Parathyroid adenoma (tissue), 2 donors: ENCODE data around the gene ATP2B1.

Source experiments
- H2AFZ ChIP-seq: fragments of 300-600 bp; sonication (generic); one replicate; pipeline ENCODE4 v1.7.0; 2017; ENCODE audit warnings: antibody characterized with exemption, mild to moderate bottlenecking
- H3K27ac ChIP-seq: fragments of 300-600 bp; sonication (generic); one replicate; pipeline ENCODE4 v1.7.0; 2017
- H3K27me3 ChIP-seq: fragments of 300-600 bp; sonication (generic); one replicate; pipeline ENCODE4 v1.7.0; 2017; ENCODE audit warnings: low read length; ENCODE audit not compliant: control insufficient read depth, insufficient read depth
- H3K36me3 ChIP-seq: fragments of 300-600 bp; sonication (generic); one replicate; pipeline ENCODE4 v1.7.0; 2017; ENCODE audit warnings: low read length; ENCODE audit not compliant: control insufficient read depth, insufficient read depth
- H3K4me1 ChIP-seq: fragments of 300-600 bp; sonication (generic); one replicate; pipeline ENCODE4 v1.7.0; 2017; ENCODE audit warnings: control low read depth
- H3K4me2 ChIP-seq: fragments of 300-600 bp; sonication (generic); one replicate; pipeline ENCODE4 v1.7.0; 2017; ENCODE audit warnings: low read length
- H3K4me3 ChIP-seq: fragments of 300-600 bp; sonication (generic); one replicate; pipeline ENCODE4 v1.7.0; 2017; ENCODE audit warnings: low read depth, low read length
- H3K79me2 ChIP-seq: fragments of 300-600 bp; sonication (generic); one replicate; pipeline ENCODE4 v1.7.0; 2017; ENCODE audit warnings: control low read depth
- H3K9ac ChIP-seq: fragments of 300-600 bp; sonication (generic); one replicate; pipeline ENCODE4 v1.7.0; 2017; ENCODE audit warnings: mild to moderate bottlenecking
- H3K9me3 ChIP-seq: fragments of 300-600 bp; sonication (generic); one replicate; pipeline ENCODE4 v1.7.0; 2017; ENCODE audit warnings: low read length; ENCODE audit not compliant: control insufficient read depth
- CTCF ChIP-seq: fragments of 300-600 bp; sonication (generic); IDR thresholded peaks from one replicate; pipeline ENCODE4 v1.7.0; 2017; ENCODE audit warnings: antibody characterized with exemption, mild to moderate bottlenecking
- donor health status: primary hyperparathyroidism.

The ATP2B1 gene

GRCh38 chr12:89573051-89573810, 135.4 kb downstream of the ATP2B1 start:
- H3K4me2 ChIP-seq, result no peak overlapping the region
- no peak overlapping the region for H3K27ac ChIP-seq
- no peak overlapping the region for H3K4me3 ChIP-seq
- no peaks in the 10 kb centered on the region for H3K9me3 ChIP-seq
- H3K36me3 ChIP-seq, result no peaks in the 10 kb centered on the region
- peaks cover 14% of the 10 kb centered on the region for H3K4me1 ChIP-seq
- no peak for TF ChIP-seq CTCF
- no peaks in the 10 kb centered on the region for H3K27me3 ChIP-seq
- H2AFZ ChIP-seq, result no peak overlapping the region
- no peaks in the 10 kb centered on the region for H3K79me2 ChIP-seq
- no peak overlapping the region for H3K9ac ChIP-seq

- Histone ChIP-seq H3K36me3 (no peaks in the 10 kb centered on the region), H3K4me3 (no peak overlapping the region), H3K27me3 (no peaks in the 10 kb centered on the region), H3K4me2 (no peak overlapping the region), H3K9me3 (no peaks in the 10 kb centered on the region), H3K4me1 (peaks cover 14% of the 10 kb centered on the region), H3K27ac (no peak overlapping the region), H3K9ac (no peak overlapping the region), H2AFZ (no peak overlapping the region), H3K79me2 (no peaks in the 10 kb centered on the region)
- no peak for TF ChIP-seq CTCF
Observed at GRCh38 chr12:89571491-89572195, 137.0 kb downstream of the ATP2B1 start.

- H3K36me3 ChIP-seq, result no peaks in the 10 kb centered on the region
- H3K4me3 ChIP-seq, result no peak overlapping the region
- H3K9ac ChIP-seq, result no peak overlapping the region
- no peak overlapping the region for H3K4me2 ChIP-seq
- H3K79me2 ChIP-seq, result no peaks in the 10 kb centered on the region
- H3K27ac ChIP-seq, result no peak overlapping the region
- no peaks in the 10 kb centered on the region for H3K4me1 ChIP-seq
- H3K9me3 ChIP-seq, result no peaks in the 10 kb centered on the region
- no peak for TF ChIP-seq CTCF
- no peaks in the 10 kb centered on the region for H3K27me3 ChIP-seq
- H2AFZ ChIP-seq, result no peak overlapping the region
Observed at GRCh38 chr12:89568484-89568883, 140.2 kb downstream of the ATP2B1 start.

- no peaks in the 10 kb centered on the region for H3K27me3 ChIP-seq
- H3K4me2 ChIP-seq, result no peak overlapping the region
- H3K36me3 ChIP-seq, result no peaks in the 10 kb centered on the region
- no peaks in the 10 kb centered on the region for H3K4me1 ChIP-seq
- no peaks in the 10 kb centered on the region for H3K79me2 ChIP-seq
- H3K4me3 ChIP-seq, result no peak overlapping the region
- H3K27ac ChIP-seq, result no peak overlapping the region
- H2AFZ ChIP-seq, result no peak overlapping the region
- H3K9me3 ChIP-seq, result no peaks in the 10 kb centered on the region
- no peak for TF ChIP-seq CTCF
- H3K9ac ChIP-seq, result no peak overlapping the region
Observed at GRCh38 chr12:89567691-89568239, 140.9 kb downstream of the ATP2B1 start.
